Body of pancreas (tissue), 4 donors: Measurements from ENCODE around the gene CORIN. TPM values are rescaled to one million over a fixed set of nuclear protein-coding genes. Genes with fewer than 3 reads are reported as not detected.

Source experiments
- ATAC-seq: fragments of 150-250 bp; one replicate; pipeline ENCODE4 v1.9.1; 2016
- DNase-seq, 4 donors: peaks; one replicate each; pipeline ENCODE4 v3.0.0-alpha.2; 2019
- H3K27ac ChIP-seq, 4 donors: fragments of 200-600 bp; sonication (generic); 1 replicate in 3 of 4; 2 replicates in 1 of 4; pipeline versions ENCODE4 v1.5.1 to v1.6.1; 2016 to 2019; ENCODE audit warnings: mild to moderate bottlenecking in 1 of 4, mixed read lengths in 1 of 4, moderate library complexity in 1 of 4
- H3K27me3 ChIP-seq, 2 donors: fragments of 200-600 bp; sonication (generic); one replicate each; pipeline ENCODE4 v1.6.0; 2016; ENCODE audit warnings: mild to moderate bottlenecking in 1 of 2
- H3K36me3 ChIP-seq, 2 donors: fragments of 200-600 bp; sonication (generic); replicated peaks in 1 of 2; 2 replicates each; pipeline ENCODE4 v1.5.1; 2016; ENCODE audit warnings: low read depth in 2 of 2; ENCODE audit not compliant: insufficient read depth in 1 of 2
- H3K4me1 ChIP-seq: fragments of 200-600 bp; sonication (generic); one replicate; pipeline ENCODE4 v1.6.0; 2016
- H3K4me3 ChIP-seq, 2 donors: fragments of 200-600 bp; sonication (generic); 1 replicate in 1 of 2; 2 replicates in 1 of 2; pipeline ENCODE4 v1.5.1; 2016 to 2019
- H3K9me3 ChIP-seq, 3 donors: fragments of 200-600 bp; sonication (generic); 1 replicate in 2 of 3; 2 replicates in 1 of 3; pipeline ENCODE4 v1.5.1; 2016
- CTCF ChIP-seq, 7 experiments: fragments of 450-650 bp in 4 of 7; fragments of 200-600 bp in 3 of 7; sonication (generic) in 3 of 7; IDR thresholded peaks; one replicate each; pipeline ENCODE4 v1.5.1; 2016 to 2019; ENCODE audit warnings: antibody characterized with exemption in 7 of 7
- POLR2A ChIP-seq, 3 donors: fragments of 450-650 bp; IDR thresholded peaks; one replicate each; pipeline ENCODE4 v1.6.1; 2016; ENCODE audit warnings: antibody characterized with exemption in 3 of 3, mild to moderate bottlenecking in 2 of 3
- WGBS, 2 donors: methylation state at CpG; one replicate each; pipeline ENCODE4 v1.1.5; 2017; 5-methylcytosine and 5-hydroxymethylcytosine counted together
- intact Hi-C: fragments of 100-400 bp; cut with DNase I; formaldehyde crosslinking; loops from one replicate; pipeline ENCODE4 v1.15.1; 2023
- total RNA-seq, 2 donors: library from RNA; depleted of rRNA; stranded (reverse); fragments of >200 nt; gene quantifications; one replicate each; pipeline ENCODE4 v1.1.0, GENCODE V29; 2016

CORIN gene
- total RNA-seq, 2 donors from 2014 or later, result 0.33 to 1.3 TPM

GRCh38 chr4:47729131-47729680, 108.7 kb downstream of the CORIN start:
- Histone ChIP-seq H3K27me3 (no peaks in the 10 kb centered on the region), H3K4me1 (peaks cover 12% of the 10 kb centered on the region), H3K36me3 (no peaks in the 10 kb centered on the region), H3K27ac (no peak overlapping the region), H3K4me3 (no peak overlapping the region), H3K9me3 (no peaks in the 10 kb centered on the region)
- 77 to 86% methylated on average over 6 of the region's 6 CpGs for WGBS, 2 donors
- TF ChIP-seq CTCF (IDR thresholded peaks at IDR 0.05) (no peak), POLR2A (IDR thresholded peaks at IDR 0.05) (no peak)
- ATAC-seq, result no peak
- intact Hi-C loops, result no loop called here
- no peak for DNase-seq

DNA sequence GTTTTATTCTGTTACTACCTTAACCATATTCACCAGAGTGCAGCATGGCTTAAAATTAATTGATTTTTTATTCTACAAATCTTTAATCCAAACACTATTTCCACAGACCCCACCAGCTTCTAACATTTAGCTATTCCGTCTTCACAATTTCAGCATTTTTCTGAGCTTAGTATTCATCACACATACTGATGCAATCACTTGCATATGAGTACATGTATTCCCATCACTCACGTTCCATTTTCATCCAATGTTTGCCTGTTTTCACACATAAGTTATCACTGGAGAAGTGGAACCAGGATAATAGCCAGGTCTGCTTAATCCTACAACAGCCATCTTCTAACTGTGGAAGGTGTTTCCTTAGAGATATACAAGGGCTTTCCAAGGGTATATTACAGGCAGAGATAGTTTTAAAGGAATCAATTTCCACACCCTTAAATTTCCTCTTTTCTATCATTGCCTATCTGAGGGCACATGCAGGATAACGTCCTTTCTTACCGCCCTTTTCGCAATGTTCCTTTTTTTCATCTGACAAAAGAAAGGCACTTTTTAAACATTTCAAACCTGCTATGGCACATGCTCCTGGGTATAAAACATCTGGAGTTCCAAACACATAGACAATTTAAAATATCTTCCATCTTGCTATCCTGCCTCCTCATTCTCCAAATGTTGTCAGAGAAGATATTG, 115.8 kb downstream of the CORIN start:
- Histone ChIP-seq H3K36me3 (no peaks in the 10 kb centered on the region), H3K27me3 (no peaks in the 10 kb centered on the region), H3K9me3 (no peaks in the 10 kb centered on the region), H3K4me3 (no peak overlapping the region), H3K4me1 (no peaks in the 10 kb centered on the region), H3K27ac (no peak overlapping the region)
- no peak for DNase-seq
- ATAC-seq, result no peak
- 61 to 73% methylated on average over 5 of the region's 5 CpGs for WGBS, 2 donors
- intact Hi-C loops, result no loop called here
- TF ChIP-seq CTCF (IDR thresholded peaks at IDR 0.05) (no peak), POLR2A (IDR thresholded peaks at IDR 0.05) (no peak)

GRCh38 chr4:47721485-47721884, 116.4 kb downstream of the CORIN start:
- 75 to 83% methylated on average over 6 of the region's 6 CpGs for WGBS, 2 donors
- H3K36me3 ChIP-seq, result no peaks in the 10 kb centered on the region
- TF ChIP-seq CTCF (IDR thresholded peaks at IDR 0.05), result no peak
- TF ChIP-seq POLR2A (IDR thresholded peaks at IDR 0.05), result no peak
- no peaks in the 10 kb centered on the region for H3K27me3 ChIP-seq
- no peak for ATAC-seq
- H3K27ac ChIP-seq, result no peak overlapping the region
- H3K4me3 ChIP-seq, result no peak overlapping the region
- no peaks in the 10 kb centered on the region for H3K9me3 ChIP-seq
- intact Hi-C loops, result no loop called here
- DNase-seq, result no peak
- H3K4me1 ChIP-seq, result no peaks in the 10 kb centered on the region

GRCh38 chr4:47720787-47721186, 117.1 kb downstream of the CORIN start:
- intact Hi-C loops, result no loop called here
- H3K4me3 ChIP-seq, result no peak overlapping the region
- TF ChIP-seq POLR2A (IDR thresholded peaks at IDR 0.05) (no peak), CTCF (IDR thresholded peaks at IDR 0.05) (no peak)
- no peaks in the 10 kb centered on the region for H3K9me3 ChIP-seq
- no peaks in the 10 kb centered on the region for H3K27me3 ChIP-seq
- H3K36me3 ChIP-seq, result no peaks in the 10 kb centered on the region
- no peak overlapping the region for H3K27ac ChIP-seq
- WGBS, 2 donors, result 87 to 96% methylated on average over 2 of the region's 2 CpGs
- ATAC-seq (no peak), DNase-seq (no peak)
- peaks cover 4% of the 10 kb centered on the region for H3K4me1 ChIP-seq

DNA sequence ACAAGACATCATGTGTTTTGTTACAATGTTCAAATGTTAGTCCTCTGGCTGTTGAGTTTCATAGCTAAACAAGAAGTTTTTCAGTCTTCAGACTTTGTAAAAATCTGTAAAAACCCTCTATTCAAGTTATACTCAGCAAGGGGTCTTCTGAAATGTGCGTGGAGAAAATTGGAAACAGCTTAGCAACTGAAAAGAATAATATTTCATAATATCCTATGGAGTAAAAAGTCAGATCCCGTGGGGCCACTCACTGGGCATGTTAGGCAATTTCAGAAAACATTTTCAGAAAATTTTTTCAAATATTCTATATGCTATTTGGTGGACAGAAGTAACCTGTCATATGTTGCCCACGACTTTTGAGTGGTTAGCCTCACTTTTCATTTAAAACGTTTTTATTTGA, 118.3 kb downstream of the CORIN start:
- WGBS, 2 donors, result 62 to 64% methylated on average over 4 of the region's 4 CpGs
- Histone ChIP-seq H3K27me3 (no peaks in the 10 kb centered on the region), H3K4me3 (no peak overlapping the region), H3K27ac (no peak overlapping the region), H3K9me3 (no peaks in the 10 kb centered on the region), H3K36me3 (no peaks in the 10 kb centered on the region), H3K4me1 (peaks cover 4% of the 10 kb centered on the region)
- intact Hi-C loops, result no loop called here
- ATAC-seq (no peak), DNase-seq (no peak)
- no peak for TF ChIP-seq POLR2A (IDR thresholded peaks at IDR 0.05)
- no peak for TF ChIP-seq CTCF (IDR thresholded peaks at IDR 0.05)
